Tibial nerve (tissue), 4 donors: ENCODE data around the gene MIER1. TPM values are rescaled to one million over a fixed set of nuclear protein-coding genes. Genes with fewer than 3 reads are reported as not detected.

Source experiments
- DNase-seq, 2 donors: peaks; one replicate each; pipeline ENCODE4 v3.0.0-alpha.2; 2019; ENCODE audit warnings: low spot score in 2 of 2
- H3K27ac ChIP-seq, 4 donors: fragments of 200-600 bp; sonication (generic) in 3 of 4; one replicate each; pipeline ENCODE4 v1.5.1; 2017 to 2019; ENCODE audit warnings: mild to moderate bottlenecking in 1 of 4
- H3K27me3 ChIP-seq, 2 donors: fragments of 200-600 bp; sonication (generic) in 1 of 2; one replicate each; pipeline versions ENCODE4 v1.5.1 to v1.6.0; 2017 to 2019
- H3K36me3 ChIP-seq, 3 donors: fragments of 200-600 bp; sonication (generic); one replicate each; pipeline ENCODE4 v1.5.1; 2018 to 2019
- H3K4me1 ChIP-seq, 4 donors: fragments of 200-600 bp; sonication (generic) in 3 of 4; one replicate each; pipeline ENCODE4 v1.5.1; 2017 to 2019
- H3K4me3 ChIP-seq, 4 donors: fragments of 200-600 bp; sonication (generic) in 3 of 4; one replicate each; pipeline ENCODE4 v1.5.1; 2017 to 2019; ENCODE audit warnings: mild to moderate bottlenecking in 1 of 4, moderate library complexity in 1 of 4
- H3K9me3 ChIP-seq, 4 donors: fragments of 200-600 bp; sonication (generic) in 3 of 4; one replicate each; pipeline ENCODE4 v1.5.1; 2017 to 2019
- EP300 ChIP-seq, 2 donors: sonication (generic); formaldehyde crosslinking; IDR thresholded peaks; one replicate each; pipeline ENCODE4 v1.6.1; 2017; ENCODE audit warnings: antibody characterized with exemption in 2 of 2, mild to moderate bottlenecking in 1 of 2
- POLR2A ChIP-seq, 2 donors: fragments of 450-650 bp; IDR thresholded peaks; one replicate each; pipeline ENCODE4 v1.6.1; 2017; ENCODE audit warnings: antibody characterized with exemption in 2 of 2, mild to moderate bottlenecking in 2 of 2, moderate library complexity in 2 of 2
- WGBS, 2 donors: methylation state at CpG; one replicate each; pipeline ENCODE4 v1.1.5; 2018; 5-methylcytosine and 5-hydroxymethylcytosine counted together
- total RNA-seq, 4 donors: library from RNA; depleted of rRNA; stranded (reverse); fragments of >200 nt; gene quantifications; one replicate each; pipeline ENCODE4 v1.1.0, GENCODE V29; 2016
- TF ChIP-seq, protein P1 (sequence below), 5 experiments: fragments of 200-600 bp in 3 of 5; fragments of 450-650 bp in 2 of 5; sonication (generic) in 3 of 5; IDR thresholded peaks; one replicate each; pipeline ENCODE4 v1.5.1; 2016 to 2019; ENCODE audit warnings: antibody characterized with exemption in 5 of 5, mild to moderate bottlenecking in 3 of 5, moderate library complexity in 2 of 5

The MIER1 gene
- total RNA-seq, 4 donors from 2014 or later, result 25.5 to 43.5 (median 40.1) TPM

DNA sequence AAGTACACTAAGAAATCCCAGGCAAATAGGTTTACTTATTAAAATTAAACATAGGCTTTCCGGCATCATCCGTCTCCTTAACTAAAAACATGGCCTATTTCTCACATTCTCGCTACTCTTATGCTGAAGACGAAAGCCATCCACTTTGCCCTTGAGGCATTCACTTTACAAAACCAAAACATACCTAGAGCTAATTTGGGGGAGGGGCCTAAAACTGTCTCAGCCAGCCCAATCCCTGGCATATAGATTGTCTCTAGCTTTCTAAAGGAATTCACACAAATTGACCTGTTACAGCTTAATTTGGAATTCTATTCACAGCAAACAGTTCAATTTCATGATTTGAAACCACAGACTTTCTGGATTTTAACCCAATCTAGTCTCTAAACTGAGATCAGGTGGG, 94.3 kb downstream of the MIER1 start:
- no peaks in the 10 kb centered on the region for H3K27me3 ChIP-seq
- no peaks in the 10 kb centered on the region for H3K9me3 ChIP-seq
- TF ChIP-seq POLR2A (IDR thresholded peaks at IDR 0.05) (no peak), EP300 (IDR thresholded peaks at IDR 0.05) (no peak)
- TF ChIP-seq, protein P1, sequence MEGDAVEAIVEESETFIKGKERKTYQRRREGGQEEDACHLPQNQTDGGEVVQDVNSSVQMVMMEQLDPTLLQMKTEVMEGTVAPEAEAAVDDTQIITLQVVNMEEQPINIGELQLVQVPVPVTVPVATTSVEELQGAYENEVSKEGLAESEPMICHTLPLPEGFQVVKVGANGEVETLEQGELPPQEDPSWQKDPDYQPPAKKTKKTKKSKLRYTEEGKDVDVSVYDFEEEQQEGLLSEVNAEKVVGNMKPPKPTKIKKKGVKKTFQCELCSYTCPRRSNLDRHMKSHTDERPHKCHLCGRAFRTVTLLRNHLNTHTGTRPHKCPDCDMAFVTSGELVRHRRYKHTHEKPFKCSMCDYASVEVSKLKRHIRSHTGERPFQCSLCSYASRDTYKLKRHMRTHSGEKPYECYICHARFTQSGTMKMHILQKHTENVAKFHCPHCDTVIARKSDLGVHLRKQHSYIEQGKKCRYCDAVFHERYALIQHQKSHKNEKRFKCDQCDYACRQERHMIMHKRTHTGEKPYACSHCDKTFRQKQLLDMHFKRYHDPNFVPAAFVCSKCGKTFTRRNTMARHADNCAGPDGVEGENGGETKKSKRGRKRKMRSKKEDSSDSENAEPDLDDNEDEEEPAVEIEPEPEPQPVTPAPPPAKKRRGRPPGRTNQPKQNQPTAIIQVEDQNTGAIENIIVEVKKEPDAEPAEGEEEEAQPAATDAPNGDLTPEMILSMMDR (IDR thresholded peaks at IDR 0.05), result no peak
- DNase-seq, result no peak
- H3K4me3 ChIP-seq, result no peak overlapping the region
- 94 to 98% methylated on average over 4 of the region's 4 CpGs for WGBS, 2 donors
- peak overlapping the region in 2 of 4 donors; percentile 31 to 36 for H3K27ac ChIP-seq
- H3K36me3 ChIP-seq, result peaks cover 0 to 37% (median 0%) of the 10 kb centered on the region in 3 donors
- H3K4me1 ChIP-seq, result peaks cover 0 to 14% (median 0%) of the 10 kb centered on the region in 4 donors

DNA sequence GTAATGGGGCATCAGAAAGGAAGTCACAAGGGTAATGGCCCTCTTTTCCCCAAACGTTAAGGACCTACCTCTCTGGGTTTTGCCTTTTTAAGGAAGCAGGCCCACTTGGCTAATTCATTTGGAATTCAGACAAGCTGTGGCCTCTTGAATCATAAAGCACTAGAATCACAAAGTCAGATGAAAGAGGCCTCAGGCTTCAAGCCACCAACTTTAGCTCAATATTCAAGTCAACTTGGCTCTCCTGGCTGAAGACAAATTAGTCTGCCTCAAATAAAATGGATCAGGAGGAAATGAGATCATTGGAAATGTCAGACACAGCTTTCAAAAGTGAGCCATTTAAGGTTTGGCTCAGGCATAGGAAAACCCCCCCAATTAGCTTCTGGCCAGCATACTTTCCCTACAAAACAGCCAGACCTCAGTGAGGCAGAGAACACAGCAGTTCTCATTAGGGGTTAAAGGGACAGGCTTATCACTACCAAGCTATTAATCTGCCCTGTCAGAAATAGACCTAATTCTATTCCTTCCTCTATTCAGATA, 94.9 kb downstream of the MIER1 start:
- 0 to 18% methylated on average over 1 of the region's 1 CpG for WGBS, 2 donors
- no peak overlapping the region for H3K4me3 ChIP-seq
- peak overlapping the region in 2 of 4 donors; percentile 31 to 36 for H3K27ac ChIP-seq

DNA sequence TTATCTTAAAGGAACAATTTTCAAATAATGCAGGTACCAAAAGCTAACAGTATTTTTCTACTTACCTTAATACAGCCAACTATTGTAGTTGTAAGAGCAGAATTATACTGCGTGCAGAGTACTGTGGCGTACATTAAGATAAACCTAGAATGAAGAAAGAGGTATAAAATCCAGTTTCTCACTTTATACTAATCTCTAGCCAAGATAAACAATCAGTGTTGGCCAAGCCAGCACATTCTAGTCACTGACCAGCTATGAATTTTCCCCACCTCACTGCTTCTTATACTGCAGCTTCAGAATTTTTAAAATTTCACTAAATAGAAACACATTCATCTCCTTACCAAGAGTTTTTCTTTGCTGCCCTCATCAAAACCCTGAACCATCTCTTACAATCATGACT, 95.5 kb downstream of the MIER1 start:
- DNase-seq, result no peak
- Histone ChIP-seq H3K27ac (peak overlapping the region in 2 of 4 donors; percentile 25 to 36), H3K9me3 (no peaks in the 10 kb centered on the region), H3K4me3 (no peak overlapping the region), H3K27me3 (no peaks in the 10 kb centered on the region), H3K4me1 (peaks cover 0 to 14% (median 0%) of the 10 kb centered on the region in 4 donors), H3K36me3 (peaks cover 0 to 43% (median 0%) of the 10 kb centered on the region in 3 donors)
- WGBS, 2 donors, result 77 to 82% methylated on average over 2 of the region's 2 CpGs
- TF ChIP-seq EP300 (IDR thresholded peaks at IDR 0.05) (no peak), POLR2A (IDR thresholded peaks at IDR 0.05) (no peak)
- TF ChIP-seq, protein P1 (IDR thresholded peaks at IDR 0.05), result no peak

More for the DNA sequence above, 94.9 kb downstream of the MIER1 start:
- Histone ChIP-seq H3K9me3 (no peaks in the 10 kb centered on the region), H3K27me3 (no peaks in the 10 kb centered on the region), H3K4me1 (peaks cover 0 to 14% (median 0%) of the 10 kb centered on the region in 4 donors), H3K36me3 (peaks cover 0 to 41% (median 0%) of the 10 kb centered on the region in 3 donors)
- DNase-seq, result no peak
- TF ChIP-seq POLR2A (IDR thresholded peaks at IDR 0.05), result no peak
- TF ChIP-seq, protein P1 (IDR thresholded peaks at IDR 0.05), result no peak
- TF ChIP-seq EP300 (IDR thresholded peaks at IDR 0.05), result no peak

DNA sequence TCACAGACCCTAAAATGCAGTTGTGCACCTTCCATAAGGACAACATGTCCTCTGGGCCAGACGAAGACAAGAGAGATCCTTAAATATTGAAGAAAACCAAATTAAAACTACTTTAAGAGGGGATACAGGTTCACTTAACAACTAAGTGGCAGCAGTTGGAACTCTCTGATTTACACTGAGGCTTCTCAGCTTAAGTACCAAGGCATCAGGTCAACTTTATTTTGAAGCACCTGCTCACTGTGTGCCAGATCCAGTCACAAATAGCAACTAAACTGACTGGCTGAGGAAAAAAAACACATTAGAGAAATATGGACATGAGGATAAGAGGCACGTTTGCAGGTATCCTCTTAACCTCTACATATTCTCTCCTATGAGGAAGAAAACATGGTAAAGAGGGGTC, 96.0 kb downstream of the MIER1 start:
- no peak for DNase-seq
- WGBS, 2 donors, result 51 to 83% methylated on average over 2 of the region's 2 CpGs
- peak overlapping the region in 1 of 4 donors; percentile 25 for H3K27ac ChIP-seq
- H3K4me1 ChIP-seq, result peaks cover 0 to 14% (median 0%) of the 10 kb centered on the region in 4 donors
- H3K4me3 ChIP-seq, result no peak overlapping the region
- H3K27me3 ChIP-seq, result no peaks in the 10 kb centered on the region
- H3K9me3 ChIP-seq, result no peaks in the 10 kb centered on the region
- TF ChIP-seq POLR2A (IDR thresholded peaks at IDR 0.05) (no peak), EP300 (IDR thresholded peaks at IDR 0.05) (no peak)
- TF ChIP-seq, protein P1 (IDR thresholded peaks at IDR 0.05), result no peak
- H3K36me3 ChIP-seq, result peaks cover 0 to 38% (median 0%) of the 10 kb centered on the region in 3 donors

DNA sequence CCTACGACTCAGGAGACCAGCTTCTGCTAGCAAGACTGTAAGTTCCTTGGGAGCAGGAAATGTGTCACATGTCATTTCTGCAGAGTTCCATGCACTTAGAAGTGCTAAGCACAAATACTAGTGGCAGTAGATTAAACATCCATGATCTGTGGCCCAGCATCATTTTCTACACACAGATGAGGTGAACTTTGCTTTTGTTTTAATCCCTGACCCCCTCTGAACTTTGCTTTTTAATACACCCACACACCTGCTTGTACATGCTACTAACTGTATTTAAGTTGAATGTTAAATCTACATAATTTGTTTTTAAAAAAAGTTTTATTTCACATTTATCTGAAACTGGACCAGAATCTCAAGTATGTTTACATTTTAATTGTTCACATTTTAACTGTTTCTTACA, 104.7 kb downstream of the MIER1 start:
- Histone ChIP-seq H3K4me3 (no peak overlapping the region), H3K9me3 (peaks cover 0 to 5% (median 0%) of the 10 kb centered on the region in 4 donors), H3K27ac (no peak overlapping the region), H3K27me3 (no peaks in the 10 kb centered on the region), H3K36me3 (peaks cover 0 to 9% (median 0%) of the 10 kb centered on the region in 3 donors), H3K4me1 (no peaks in the 10 kb centered on the region)
- 84 to 92% methylated on average over 1 of the region's 1 CpG for WGBS, 2 donors
- TF ChIP-seq EP300 (IDR thresholded peaks at IDR 0.05) (no peak), POLR2A (IDR thresholded peaks at IDR 0.05) (no peak)
- TF ChIP-seq, protein P1 (IDR thresholded peaks at IDR 0.05), result no peak
- no peak for DNase-seq
